Activated CD8-positive, alpha-beta memory T cell treated with anti-CD3 and anti-CD28 coated beads for 48 hours (primary cell): Measurements from ENCODE around the gene ARFGAP3.
"Not testable (repeated sequence)": the region's sequence is repeated elsewhere in the genome, so short reads cannot be mapped to it uniquely, and the experiment has no call there.

Experiments
- DNase-seq, 3 experiments: peaks; one replicate each; pipeline ENCODE4 v3.0.0-alpha.2; 2020; ENCODE audit warnings: low read depth in 2 of 3, low spot score in 2 of 3

Gene ARFGAP3

GRCh38 chr22:42799061-42799460, 58.0 kb downstream of the ARFGAP3 start:
- DNase-seq: no peak

- DNase-seq: no peak
Measured at GRCh38 chr22:42797011-42797410, 60.1 kb downstream of the ARFGAP3 start.

GRCh38 chr22:42796081-42796480, 61.0 kb downstream of the ARFGAP3 start:
- DNase-seq: no peak

GRCh38 chr22:42794551-42795510, 62.2 kb downstream of the ARFGAP3 start:
- no peak for DNase-seq

GRCh38 chr22:42793848-42794405, 63.1 kb downstream of the ARFGAP3 start:
- DNase-seq: no peak

- no peak for DNase-seq
Measured at GRCh38 chr22:42792909-42793847, 63.9 kb downstream of the ARFGAP3 start.

GRCh38 chr22:42792453-42792908, 64.6 kb downstream of the ARFGAP3 start:
- no peak for DNase-seq

GRCh38 chr22:42791721-42792452, 65.2 kb downstream of the ARFGAP3 start:
- no peak for DNase-seq

GRCh38 chr22:42788466-42788865, 68.6 kb downstream of the ARFGAP3 start:
- no peak for DNase-seq

- no peak for DNase-seq
Measured at GRCh38 chr22:42788021-42788420, 69.1 kb downstream of the ARFGAP3 start.

- DNase-seq: no peak
Measured at GRCh38 chr22:42787357-42787736, 69.7 kb downstream of the ARFGAP3 start.

- no peak for DNase-seq
Measured at GRCh38 chr22:42786606-42787356, 70.3 kb downstream of the ARFGAP3 start.

- no peak for DNase-seq
Measured at GRCh38 chr22:42785706-42786499, 71.2 kb downstream of the ARFGAP3 start.

GRCh38 chr22:42782306-42782705, 74.8 kb downstream of the ARFGAP3 start:
- not testable (repeated sequence) for DNase-seq

GRCh38 chr22:42780070-42780540, 77.0 kb downstream of the ARFGAP3 start:
- no peak for DNase-seq

GRCh38 chr22:42777126-42777525, 79.9 kb downstream of the ARFGAP3 start:
- DNase-seq: no peak

- no peak for DNase-seq
Measured at GRCh38 chr22:42773167-42773566, 83.9 kb downstream of the ARFGAP3 start.

- DNase-seq: no peak
Measured at GRCh38 chr22:42772647-42773046, 84.4 kb downstream of the ARFGAP3 start.
